ENCODE measurements around the gene FOXK1.
"Not testable (repeated sequence)": the region's sequence is repeated elsewhere in the genome, so short reads cannot be mapped to it uniquely, and the experiment has no call there.

Gene FOXK1

DNA sequence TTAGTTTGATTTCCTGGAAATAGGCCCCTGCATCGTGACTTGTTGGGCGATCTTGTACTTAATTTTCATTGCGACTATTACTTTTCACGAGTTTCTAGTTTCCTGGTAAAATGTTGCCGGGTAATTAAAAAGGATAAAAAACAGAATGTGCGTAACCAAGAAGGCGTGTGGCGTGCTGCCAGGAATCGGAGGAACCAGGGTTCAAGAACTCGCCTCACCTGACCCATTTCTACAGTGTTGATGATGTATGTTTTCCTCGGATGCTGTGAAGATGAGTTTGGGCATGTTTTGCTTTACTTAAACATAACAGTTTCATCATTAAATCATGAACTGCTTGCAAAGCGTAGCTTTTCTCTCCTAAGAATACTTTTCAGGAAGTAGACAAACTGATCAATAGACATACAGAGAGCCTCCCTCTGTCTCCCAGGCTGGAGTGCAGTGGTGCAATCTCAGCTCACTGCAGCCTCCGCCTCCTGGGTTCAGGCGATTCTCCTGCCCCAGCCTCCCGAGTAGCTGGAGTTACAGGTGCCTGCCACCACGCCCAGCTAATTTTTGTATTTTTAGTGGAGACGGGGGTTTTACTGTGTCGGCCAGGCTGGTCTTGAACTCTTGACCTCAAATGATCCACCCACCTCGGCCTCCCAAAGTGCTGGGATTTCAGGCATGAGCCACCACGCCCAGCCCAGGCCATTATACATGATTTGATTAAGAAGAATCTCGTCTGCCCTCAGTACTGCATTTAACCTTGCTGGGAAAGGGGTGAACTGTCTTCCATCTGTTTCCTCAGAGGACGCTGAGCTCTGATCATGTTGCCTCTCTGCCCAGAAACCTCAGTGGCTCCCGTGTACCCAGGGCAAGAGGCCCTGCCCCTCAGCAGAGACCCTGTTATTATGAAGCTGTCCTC, 9.1 kb downstream of the FOXK1 start:
- ATAC-seq (ENCODE audit: low read depth): no peak

DNA sequence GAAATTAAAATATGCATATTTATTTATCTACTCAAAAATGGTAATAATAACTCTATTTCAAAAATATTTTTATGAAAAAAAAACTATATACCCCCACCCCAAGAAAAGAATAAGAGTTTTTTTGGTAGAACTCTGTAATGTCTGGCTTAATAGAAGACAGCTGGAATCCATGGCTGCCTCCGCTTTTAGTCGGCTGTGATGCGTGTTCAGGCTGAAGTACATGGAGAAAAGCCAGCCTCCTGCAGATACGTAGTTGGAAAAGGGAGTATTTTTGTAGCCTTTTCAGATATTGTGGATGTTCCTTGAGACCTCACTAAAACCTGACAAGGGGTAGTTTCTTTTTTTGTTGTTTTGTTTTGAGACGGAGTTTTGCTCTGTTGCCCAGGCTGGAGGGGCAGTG, 10.0 kb downstream of the FOXK1 start:
- Histone ChIP-seq H3K27me3 (ENCODE audit: insufficient read depth, poor library complexity, severe bottlenecking) (no peaks in the 10 kb centered on the region), H3K9me3 (ENCODE audit: severe bottlenecking) (no peaks in the 10 kb centered on the region), H3K27ac (ENCODE audit: poor library complexity, severe bottlenecking) (no peak overlapping the region), H3K4me1 (ENCODE audit: insufficient read depth, poor library complexity, severe bottlenecking) (peaks cover 9% of the 10 kb centered on the region), H3K36me3 (ENCODE audit: low read depth) (peaks cover 42% of the 10 kb centered on the region), H3K4me3 (ENCODE audit: severe bottlenecking) (no peak overlapping the region)
- ATAC-seq (ENCODE audit: low read depth): no peak
- DNase-seq (ENCODE audit: low spot score): no peak
- TF ChIP-seq, protein P1, sequence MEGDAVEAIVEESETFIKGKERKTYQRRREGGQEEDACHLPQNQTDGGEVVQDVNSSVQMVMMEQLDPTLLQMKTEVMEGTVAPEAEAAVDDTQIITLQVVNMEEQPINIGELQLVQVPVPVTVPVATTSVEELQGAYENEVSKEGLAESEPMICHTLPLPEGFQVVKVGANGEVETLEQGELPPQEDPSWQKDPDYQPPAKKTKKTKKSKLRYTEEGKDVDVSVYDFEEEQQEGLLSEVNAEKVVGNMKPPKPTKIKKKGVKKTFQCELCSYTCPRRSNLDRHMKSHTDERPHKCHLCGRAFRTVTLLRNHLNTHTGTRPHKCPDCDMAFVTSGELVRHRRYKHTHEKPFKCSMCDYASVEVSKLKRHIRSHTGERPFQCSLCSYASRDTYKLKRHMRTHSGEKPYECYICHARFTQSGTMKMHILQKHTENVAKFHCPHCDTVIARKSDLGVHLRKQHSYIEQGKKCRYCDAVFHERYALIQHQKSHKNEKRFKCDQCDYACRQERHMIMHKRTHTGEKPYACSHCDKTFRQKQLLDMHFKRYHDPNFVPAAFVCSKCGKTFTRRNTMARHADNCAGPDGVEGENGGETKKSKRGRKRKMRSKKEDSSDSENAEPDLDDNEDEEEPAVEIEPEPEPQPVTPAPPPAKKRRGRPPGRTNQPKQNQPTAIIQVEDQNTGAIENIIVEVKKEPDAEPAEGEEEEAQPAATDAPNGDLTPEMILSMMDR (IDR thresholded peaks at IDR 0.05; ENCODE audit: poor library complexity, severe bottlenecking): no peak

More for the DNA sequence above, 9.1 kb downstream of the FOXK1 start:
- no peak overlapping the region for H3K4me3 ChIP-seq (ENCODE audit: severe bottlenecking)
- H3K4me1 ChIP-seq (ENCODE audit: insufficient read depth, poor library complexity, severe bottlenecking): peaks cover 9% of the 10 kb centered on the region
- no peak overlapping the region for H3K27ac ChIP-seq (ENCODE audit: poor library complexity, severe bottlenecking)
- no peaks in the 10 kb centered on the region for H3K9me3 ChIP-seq (ENCODE audit: severe bottlenecking)
- DNase-seq (ENCODE audit: low spot score): no peak
- H3K27me3 ChIP-seq (ENCODE audit: insufficient read depth, poor library complexity, severe bottlenecking): no peaks in the 10 kb centered on the region
- peaks cover 43% of the 10 kb centered on the region for H3K36me3 ChIP-seq (ENCODE audit: low read depth)
- TF ChIP-seq, protein P1 (IDR thresholded peaks at IDR 0.05; ENCODE audit: poor library complexity, severe bottlenecking): no peak

DNA sequence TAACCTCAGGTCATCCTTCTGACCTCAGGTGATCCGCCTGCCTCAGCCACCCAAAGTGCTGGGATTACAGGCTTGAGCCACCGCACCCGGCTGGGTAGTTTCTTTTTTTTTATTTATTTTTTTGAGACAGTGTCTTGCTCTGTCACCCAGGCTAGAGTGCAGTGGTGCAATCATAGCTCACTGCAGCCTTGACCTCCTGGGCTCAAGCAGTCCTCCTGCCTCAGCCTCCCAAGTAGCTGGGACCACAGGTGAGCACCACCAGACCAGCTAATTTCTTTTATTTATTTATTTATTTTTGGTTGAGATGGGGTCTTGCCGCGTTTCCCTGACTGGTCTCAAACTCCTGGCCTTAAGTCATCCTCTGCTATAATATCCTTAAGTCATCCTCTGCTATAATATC, 10.5 kb downstream of the FOXK1 start:
- H3K36me3 ChIP-seq (ENCODE audit: low read depth): peaks cover 40% of the 10 kb centered on the region
- H3K27me3 ChIP-seq (ENCODE audit: insufficient read depth, poor library complexity, severe bottlenecking); H3K27ac ChIP-seq (ENCODE audit: poor library complexity, severe bottlenecking); H3K4me1 ChIP-seq (ENCODE audit: insufficient read depth, poor library complexity, severe bottlenecking); ATAC-seq (ENCODE audit: low read depth); DNase-seq (ENCODE audit: low spot score); H3K9me3 ChIP-seq (ENCODE audit: severe bottlenecking); H3K4me3 ChIP-seq (ENCODE audit: severe bottlenecking): not testable (repeated sequence)

DNA sequence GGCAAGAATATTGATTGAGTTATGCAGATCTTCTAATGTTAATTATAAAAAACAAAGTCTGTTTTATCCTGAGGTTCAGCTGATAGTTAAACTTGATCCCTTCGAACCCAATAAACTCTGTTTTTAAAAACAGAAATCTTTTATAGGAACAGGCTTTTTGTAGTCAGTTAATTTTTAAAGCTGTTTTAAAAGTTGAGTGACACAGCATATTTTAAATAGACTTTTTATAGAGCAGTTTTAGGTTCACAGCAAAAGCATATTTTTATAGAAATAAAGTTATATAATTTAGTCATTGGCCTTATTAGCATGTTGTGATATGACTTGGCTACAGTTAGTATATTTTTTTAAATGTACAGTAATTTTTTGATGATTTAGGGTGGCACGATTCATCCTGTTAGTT, 11.1 kb downstream of the FOXK1 start:
- no peak for ATAC-seq (ENCODE audit: low read depth)

DNA sequence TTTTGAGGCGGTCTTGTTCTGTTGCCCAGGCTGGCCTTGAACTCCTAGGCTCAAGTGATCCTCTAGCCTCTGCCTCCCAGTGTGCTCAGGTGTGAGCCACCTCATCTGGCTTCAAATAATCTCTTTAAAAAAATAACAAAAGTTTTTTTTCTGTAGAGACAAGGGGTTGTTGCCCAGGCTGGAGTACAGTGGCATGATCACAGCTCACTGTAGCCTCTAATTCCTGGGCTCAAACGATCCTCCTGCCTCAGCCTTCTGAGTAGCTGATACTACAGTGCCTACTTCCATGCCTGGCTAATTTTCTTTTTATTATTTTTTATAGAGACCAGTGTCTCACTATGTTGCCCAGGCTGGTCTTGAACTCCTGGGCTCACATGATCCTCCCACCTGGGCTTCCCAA, 11.7 kb downstream of the FOXK1 start:
- no peak overlapping the region for H3K27ac ChIP-seq (ENCODE audit: poor library complexity, severe bottlenecking)
- TF ChIP-seq, protein P1 (IDR thresholded peaks at IDR 0.05; ENCODE audit: poor library complexity, severe bottlenecking): no peak
- no peaks in the 10 kb centered on the region for H3K27me3 ChIP-seq (ENCODE audit: insufficient read depth, poor library complexity, severe bottlenecking)
- H3K4me1 ChIP-seq (ENCODE audit: insufficient read depth, poor library complexity, severe bottlenecking): peaks cover 9% of the 10 kb centered on the region
- no peak overlapping the region for H3K4me3 ChIP-seq (ENCODE audit: severe bottlenecking)
- H3K36me3 ChIP-seq (ENCODE audit: low read depth): peaks cover 33% of the 10 kb centered on the region
- DNase-seq (ENCODE audit: low spot score): no peak
- no peaks in the 10 kb centered on the region for H3K9me3 ChIP-seq (ENCODE audit: severe bottlenecking)
- no peak for ATAC-seq (ENCODE audit: low read depth)

More for the DNA sequence above, 11.1 kb downstream of the FOXK1 start:
- Histone ChIP-seq H3K4me3 (ENCODE audit: severe bottlenecking) (no peak overlapping the region), H3K27me3 (ENCODE audit: insufficient read depth, poor library complexity, severe bottlenecking) (no peaks in the 10 kb centered on the region), H3K9me3 (ENCODE audit: severe bottlenecking) (no peaks in the 10 kb centered on the region), H3K27ac (ENCODE audit: poor library complexity, severe bottlenecking) (no peak overlapping the region), H3K4me1 (ENCODE audit: insufficient read depth, poor library complexity, severe bottlenecking) (peaks cover 9% of the 10 kb centered on the region), H3K36me3 (ENCODE audit: low read depth) (peaks cover 35% of the 10 kb centered on the region)
- TF ChIP-seq, protein P1 (IDR thresholded peaks at IDR 0.05; ENCODE audit: poor library complexity, severe bottlenecking): no peak
- DNase-seq (ENCODE audit: low spot score): no peak
